Measurements from ENCODE around the gene PFKM.
"Not testable (repeated sequence)": the region's sequence is repeated elsewhere in the genome, so short reads cannot be mapped to it uniquely, and the experiment has no call there.

PFKM gene

DNA sequence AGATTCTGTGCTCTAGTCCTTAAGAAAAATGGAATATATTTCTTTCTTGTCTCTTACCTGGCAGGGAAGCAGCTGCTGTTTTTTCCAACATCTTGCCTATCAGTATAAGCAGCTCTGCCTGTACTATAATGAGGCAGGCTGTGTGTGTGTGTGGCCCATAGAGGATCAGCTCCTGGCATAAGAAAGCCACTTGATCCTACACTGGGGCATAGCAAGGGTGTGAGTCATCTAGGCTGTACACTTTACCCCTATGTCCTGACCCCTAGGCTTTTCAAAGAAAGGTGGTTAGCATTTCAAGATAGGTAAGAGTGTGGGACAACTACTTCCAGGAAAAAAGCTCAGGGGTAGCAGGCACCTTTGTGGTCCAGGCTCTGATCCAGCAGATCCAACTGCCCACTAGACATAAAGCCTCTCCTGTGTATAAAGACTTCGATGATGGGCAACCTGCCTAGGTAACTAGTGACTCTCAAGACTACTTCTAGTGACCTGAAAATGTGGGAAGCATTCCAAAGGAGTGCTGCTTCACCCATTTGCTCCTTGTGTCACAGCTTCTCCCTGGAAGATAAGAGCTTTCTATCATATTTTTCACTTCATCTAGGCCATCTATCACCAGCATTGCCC lies 8.4 kb upstream of the PFKM start:
- Histone ChIP-seq H3K9ac (ENCODE audit: low read depth, low read length) (no peak overlapping the region), H3K4me2 (ENCODE audit: insufficient read depth, low read length) (no peak overlapping the region), H3K36me3 (ENCODE audit: insufficient read depth, low read length) (no peaks in the 10 kb centered on the region), H3K27ac (ENCODE audit: low read length) (no peak overlapping the region), H4K20me1 (ENCODE audit: insufficient read depth, low read length) (no peaks in the 10 kb centered on the region), H3K4me1 (ENCODE audit: insufficient read depth, low read length) (peaks cover 12% of the 10 kb centered on the region), H3K79me2 (ENCODE audit: insufficient read depth, low read length) (peaks cover 7% of the 10 kb centered on the region), H3K9me3 (ENCODE audit: insufficient read depth, low read length, severe bottlenecking) (no peaks in the 10 kb centered on the region), H3K4me3 (ENCODE audit: low read depth in 1 of 2, low read length in 2 of 2) (no peak overlapping the region), H3K27me3 (ENCODE audit: insufficient read depth, low read length, poor library complexity) (no peaks in the 10 kb centered on the region), H2AFZ (ENCODE audit: low read depth, low read length) (no peak overlapping the region)
- no peak for ATAC-seq (ENCODE audit: insufficient read depth, low read depth)
- DNase-seq: no peak
- TF ChIP-seq, protein P1, sequence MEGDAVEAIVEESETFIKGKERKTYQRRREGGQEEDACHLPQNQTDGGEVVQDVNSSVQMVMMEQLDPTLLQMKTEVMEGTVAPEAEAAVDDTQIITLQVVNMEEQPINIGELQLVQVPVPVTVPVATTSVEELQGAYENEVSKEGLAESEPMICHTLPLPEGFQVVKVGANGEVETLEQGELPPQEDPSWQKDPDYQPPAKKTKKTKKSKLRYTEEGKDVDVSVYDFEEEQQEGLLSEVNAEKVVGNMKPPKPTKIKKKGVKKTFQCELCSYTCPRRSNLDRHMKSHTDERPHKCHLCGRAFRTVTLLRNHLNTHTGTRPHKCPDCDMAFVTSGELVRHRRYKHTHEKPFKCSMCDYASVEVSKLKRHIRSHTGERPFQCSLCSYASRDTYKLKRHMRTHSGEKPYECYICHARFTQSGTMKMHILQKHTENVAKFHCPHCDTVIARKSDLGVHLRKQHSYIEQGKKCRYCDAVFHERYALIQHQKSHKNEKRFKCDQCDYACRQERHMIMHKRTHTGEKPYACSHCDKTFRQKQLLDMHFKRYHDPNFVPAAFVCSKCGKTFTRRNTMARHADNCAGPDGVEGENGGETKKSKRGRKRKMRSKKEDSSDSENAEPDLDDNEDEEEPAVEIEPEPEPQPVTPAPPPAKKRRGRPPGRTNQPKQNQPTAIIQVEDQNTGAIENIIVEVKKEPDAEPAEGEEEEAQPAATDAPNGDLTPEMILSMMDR (IDR thresholded peaks at IDR 0.05; ENCODE audit: borderline replicate concordance, extremely low read depth, low read length, poor library complexity, severe bottlenecking): no peak
- TF ChIP-seq EZH2 (IDR thresholded peaks at IDR 0.05; ENCODE audit: borderline replicate concordance, low read depth, low read length, severe bottlenecking): no peak

DNA sequence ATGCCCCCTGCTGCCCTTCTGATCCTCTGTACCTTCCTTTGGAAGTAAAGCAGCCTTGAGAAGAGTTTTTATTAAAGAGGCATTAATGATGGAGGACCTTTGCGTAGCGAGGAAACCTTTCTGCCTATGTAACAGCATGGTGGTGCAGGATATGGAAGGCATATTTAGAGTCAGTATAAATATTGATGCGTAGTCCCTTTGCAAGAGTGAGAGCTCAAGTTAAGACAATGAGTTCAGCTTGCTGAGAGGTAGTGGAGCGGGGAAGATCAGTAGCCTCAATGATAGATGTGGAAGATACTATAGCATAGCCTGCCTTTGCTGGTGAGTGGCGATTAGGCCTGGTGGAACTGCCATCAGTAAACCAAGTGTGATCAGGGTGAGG lies 7.9 kb upstream of the PFKM start:
- H3K4me1 ChIP-seq (ENCODE audit: insufficient read depth, low read length): peaks cover 12% of the 10 kb centered on the region
- H3K9me3 ChIP-seq (ENCODE audit: insufficient read depth, low read length, severe bottlenecking); H3K27me3 ChIP-seq (ENCODE audit: insufficient read depth, low read length, poor library complexity); H3K4me2 ChIP-seq (ENCODE audit: insufficient read depth, low read length); H4K20me1 ChIP-seq (ENCODE audit: insufficient read depth, low read length); H3K79me2 ChIP-seq (ENCODE audit: insufficient read depth, low read length); DNase-seq; H3K4me3 ChIP-seq (ENCODE audit: low read depth in 1 of 2, low read length in 2 of 2); H3K9ac ChIP-seq (ENCODE audit: low read depth, low read length); H3K27ac ChIP-seq (ENCODE audit: low read length); H2AFZ ChIP-seq (ENCODE audit: low read depth, low read length); H3K36me3 ChIP-seq (ENCODE audit: insufficient read depth, low read length); ATAC-seq (ENCODE audit: insufficient read depth, low read depth): not testable (repeated sequence)

DNA sequence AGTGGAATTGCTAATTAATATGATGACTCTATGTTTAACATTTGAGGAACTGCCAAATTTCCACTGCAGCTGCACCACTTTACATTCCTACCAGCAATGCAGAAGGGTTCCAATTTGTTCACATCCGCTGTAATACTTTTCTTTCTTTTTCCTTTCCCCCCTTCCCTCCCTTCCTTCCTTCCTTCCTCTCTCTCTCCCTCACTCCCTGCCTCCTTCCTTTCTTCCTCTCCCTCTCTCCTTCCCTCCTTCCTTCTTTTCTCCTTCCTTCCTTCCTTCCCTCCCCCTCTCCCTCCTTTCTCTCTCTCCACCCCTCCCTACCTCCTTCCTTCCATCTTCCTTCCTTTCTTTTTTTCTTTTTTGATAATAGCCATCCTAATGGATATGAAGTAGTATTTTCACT lies 3.2 kb upstream of the PFKM start:
- H2AFZ ChIP-seq (ENCODE audit: low read depth, low read length): no peak overlapping the region
- peaks cover 21% of the 10 kb centered on the region for H3K4me1 ChIP-seq (ENCODE audit: insufficient read depth, low read length)
- H4K20me1 ChIP-seq (ENCODE audit: insufficient read depth, low read length): no peaks in the 10 kb centered on the region
- no peak overlapping the region for H3K4me2 ChIP-seq (ENCODE audit: insufficient read depth, low read length)
- DNase-seq: no peak
- no peaks in the 10 kb centered on the region for H3K36me3 ChIP-seq (ENCODE audit: insufficient read depth, low read length)
- no peak for ATAC-seq (ENCODE audit: insufficient read depth, low read depth)
- TF ChIP-seq, protein P1 (IDR thresholded peaks at IDR 0.05; ENCODE audit: borderline replicate concordance, extremely low read depth, low read length, poor library complexity, severe bottlenecking): no peak
- TF ChIP-seq EZH2 (IDR thresholded peaks at IDR 0.05; ENCODE audit: borderline replicate concordance, low read depth, low read length, severe bottlenecking): no peak
- no peak overlapping the region for H3K9ac ChIP-seq (ENCODE audit: low read depth, low read length)
- no peaks in the 10 kb centered on the region for H3K9me3 ChIP-seq (ENCODE audit: insufficient read depth, low read length, severe bottlenecking)
- H3K27me3 ChIP-seq (ENCODE audit: insufficient read depth, low read length, poor library complexity): no peaks in the 10 kb centered on the region
- H3K79me2 ChIP-seq (ENCODE audit: insufficient read depth, low read length): no peaks in the 10 kb centered on the region
- no peak overlapping the region for H3K4me3 ChIP-seq (ENCODE audit: low read depth in 1 of 2, low read length in 2 of 2)
- no peak overlapping the region for H3K27ac ChIP-seq (ENCODE audit: low read length)

DNA sequence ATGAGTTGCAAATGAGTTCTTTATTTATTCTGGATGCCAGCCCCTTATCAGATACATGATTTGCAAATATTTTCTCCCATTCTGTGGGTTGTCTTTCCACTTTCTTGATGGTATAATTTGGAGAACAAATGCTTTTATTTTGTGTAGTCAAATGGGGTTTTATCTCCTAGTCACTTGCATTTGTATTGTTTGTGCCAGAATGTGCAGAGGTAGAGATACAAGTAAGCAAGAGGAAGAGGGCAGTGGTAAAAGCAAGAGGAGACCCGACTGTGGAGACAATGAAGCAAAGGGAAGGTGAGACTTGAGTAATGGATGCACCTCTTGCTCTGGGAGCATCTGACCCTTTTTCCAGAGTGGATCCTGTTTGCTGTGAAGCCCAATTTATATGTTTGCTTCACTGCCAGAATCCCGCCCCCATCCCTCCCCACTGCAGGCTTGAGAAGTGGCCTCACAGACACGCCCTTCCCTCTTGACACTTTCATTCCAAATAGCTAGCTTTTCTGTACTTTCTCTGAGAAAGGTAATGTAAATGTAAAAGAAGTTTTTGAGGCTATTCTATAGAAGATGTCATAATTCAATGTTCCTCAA lies 786 bp upstream of the PFKM start:
- no peak for DNase-seq
- Histone ChIP-seq H3K4me3 (ENCODE audit: low read depth in 1 of 2, low read length in 2 of 2) (peak overlapping the region in 1 of 2 experiments; percentile 77; a peak in 1 of 4 replicates), H3K36me3 (ENCODE audit: insufficient read depth, low read length) (no peaks in the 10 kb centered on the region), H2AFZ (ENCODE audit: low read depth, low read length) (peak overlapping the region; percentile 71; the same call in 1 of the 2 replicates), H3K79me2 (ENCODE audit: insufficient read depth, low read length) (no peaks in the 10 kb centered on the region), H3K9ac (ENCODE audit: low read depth, low read length) (peak overlapping the region; percentile 47; the same call in 1 of the 2 replicates), H3K27ac (ENCODE audit: low read length) (no peak overlapping the region), H3K4me1 (ENCODE audit: insufficient read depth, low read length) (peaks cover 21% of the 10 kb centered on the region), H3K9me3 (ENCODE audit: insufficient read depth, low read length, severe bottlenecking) (no peaks in the 10 kb centered on the region), H3K27me3 (ENCODE audit: insufficient read depth, low read length, poor library complexity) (no peaks in the 10 kb centered on the region), H4K20me1 (ENCODE audit: insufficient read depth, low read length) (no peaks in the 10 kb centered on the region), H3K4me2 (ENCODE audit: insufficient read depth, low read length) (peak overlapping the region; percentile 63)
- no peak for TF ChIP-seq EZH2 (IDR thresholded peaks at IDR 0.05; ENCODE audit: borderline replicate concordance, low read depth, low read length, severe bottlenecking)
- TF ChIP-seq, protein P1 (IDR thresholded peaks at IDR 0.05; ENCODE audit: borderline replicate concordance, extremely low read depth, low read length, poor library complexity, severe bottlenecking): no peak
- no peak for ATAC-seq (ENCODE audit: insufficient read depth, low read depth)
